GM23338 (cell line): ENCODE results near the gene BBX. TPM values are rescaled to one million over a fixed set of nuclear protein-coding genes. Genes with fewer than 3 reads are reported as not detected.

Experiments
- ATAC-seq: fragments of 200-7000 bp; cut with Tn5 transposase; 3 replicates; pipeline ENCODE4 v1.9.1; 2020
- DNase-seq: peaks from one replicate; pipeline ENCODE4 v3.0.0-alpha.2; 2015; ENCODE audit warnings: low spot score
- H2AFZ ChIP-seq: fragments of 200-600 bp; sonication (generic); 2 replicates; pipeline ENCODE4 v1.8.0; 2016; ENCODE audit warnings: antibody characterized with exemption, mild to moderate bottlenecking, moderate library complexity
- H3F3A ChIP-seq: fragments of 200-600 bp; sonication (generic); replicated peaks from 2 replicates; pipeline ENCODE4 v1.8.0; 2017; ENCODE audit warnings: antibody characterized with exemption, mixed run types, low read depth
- H3K27ac ChIP-seq: fragments of 200-600 bp; sonication (generic); 2 replicates; pipeline ENCODE4 v1.6.1; 2016; ENCODE audit warnings: low read depth
- H3K27me3 ChIP-seq: fragments of 200-600 bp; sonication (generic); 2 replicates; pipeline ENCODE4 v1.8.0; 2016; ENCODE audit warnings: mild to moderate bottlenecking, mixed run types, moderate library complexity; ENCODE audit not compliant: insufficient read depth
- H3K36me3 ChIP-seq: fragments of 200-600 bp; sonication (generic); 2 replicates; pipeline ENCODE4 v1.8.0; 2016; ENCODE audit warnings: mild to moderate bottlenecking; ENCODE audit not compliant: insufficient read depth
- H3K4me1 ChIP-seq: fragments of 200-600 bp; sonication (generic); 2 replicates; pipeline ENCODE4 v1.8.0; 2016; ENCODE audit warnings: mild to moderate bottlenecking, moderate library complexity; ENCODE audit not compliant: insufficient read depth
- H3K4me2 ChIP-seq: fragments of 200-600 bp; sonication (generic); 2 replicates; pipeline ENCODE4 v1.7.1; 2017; ENCODE audit warnings: mixed run types
- H3K4me3 ChIP-seq: fragments of 200-600 bp; sonication (generic); 2 replicates; pipeline ENCODE4 v1.6.1; 2016; ENCODE audit warnings: mixed run types
- H3K79me2 ChIP-seq: fragments of 200-600 bp; sonication (generic); replicated peaks from 2 replicates; pipeline ENCODE4 v1.8.0; 2017; ENCODE audit warnings: mild to moderate bottlenecking; ENCODE audit not compliant: insufficient read depth
- H3K9me2 ChIP-seq: fragments of 200-600 bp; sonication (generic); 2 replicates; pipeline ENCODE4 v1.8.0; 2017; ENCODE audit not compliant: insufficient read depth
- H4K20me1 ChIP-seq: fragments of 200-600 bp; sonication (generic); replicated peaks from 2 replicates; pipeline ENCODE4 v1.8.0; 2017; ENCODE audit warnings: mild to moderate bottlenecking; ENCODE audit not compliant: insufficient read depth
- H3K27ac Mint-ChIP-seq: 2 replicates; pipeline ENCODE4 v1.8.0; 2020; ENCODE audit warnings: inconsistent platforms, mild to moderate bottlenecking, moderate library complexity, mixed read lengths
- H3K27me3 Mint-ChIP-seq: 3 replicates; pipeline ENCODE4 v1.8.0; 2022; ENCODE audit warnings: low read depth, mild to moderate bottlenecking, moderate library complexity, mixed read lengths, inconsistent platforms; ENCODE audit not compliant: insufficient read depth, poor library complexity
- H3K36me3 Mint-ChIP-seq: 3 replicates; pipeline ENCODE4 v1.8.0; 2021; ENCODE audit warnings: low read depth, mild to moderate bottlenecking, inconsistent platforms, moderate library complexity, mixed read lengths
- H3K4me1 Mint-ChIP-seq: 3 replicates; pipeline ENCODE4 v1.8.0; 2020; ENCODE audit warnings: mild to moderate bottlenecking, inconsistent platforms, mixed read lengths
- H3K4me3 Mint-ChIP-seq: 3 replicates; pipeline ENCODE4 v1.8.0; 2021; ENCODE audit warnings: moderate library complexity, mild to moderate bottlenecking, inconsistent platforms, mixed read lengths
- H3K9me3 Mint-ChIP-seq: 3 replicates; pipeline ENCODE4 v1.8.0; 2020; ENCODE audit warnings: moderate library complexity, mild to moderate bottlenecking, inconsistent platforms, mixed read lengths
- STAT1 ChIP-seq: IDR thresholded peaks from one replicate; pipeline ENCODE4 v1.6.1; 2016; ENCODE audit warnings: antibody characterized with exemption; ENCODE audit not compliant: unreplicated experiment
- polyA plus RNA-seq: library from polyadenylated mRNA; unstranded; fragments of >200 nt; fragmentation: Nextera tagmentation; extraction: Ambion mirVana; gene quantifications from 2 replicates; pipeline ENCODE4 v1.2.1, GENCODE V29; 2016
- total RNA-seq: library from RNA; depleted of rRNA; stranded (reverse); fragments of >200 nt; shearing (Covaris generic); gene quantifications from 2 replicates; pipeline ENCODE4 v1.2.3, GENCODE V29; 2014
- TF ChIP-seq, protein P1 (sequence below): IDR thresholded peaks from 2 replicates; pipeline ENCODE4 v1.6.1; 2016; ENCODE audit warnings: antibody characterized with exemption
- TF ChIP-seq, protein P2 (sequence below): fragments of 250-450 bp; sonication (Bioruptor Pico); IDR thresholded peaks from 2 replicates; pipeline ENCODE4 v1.5.0; 2020; ENCODE audit warnings: mild to moderate bottlenecking, moderate library complexity

Gene BBX
- total and polyA plus RNA-seq, 2 experiments from 2014 or later, result 35.2 to 44.1 TPM

DNA sequence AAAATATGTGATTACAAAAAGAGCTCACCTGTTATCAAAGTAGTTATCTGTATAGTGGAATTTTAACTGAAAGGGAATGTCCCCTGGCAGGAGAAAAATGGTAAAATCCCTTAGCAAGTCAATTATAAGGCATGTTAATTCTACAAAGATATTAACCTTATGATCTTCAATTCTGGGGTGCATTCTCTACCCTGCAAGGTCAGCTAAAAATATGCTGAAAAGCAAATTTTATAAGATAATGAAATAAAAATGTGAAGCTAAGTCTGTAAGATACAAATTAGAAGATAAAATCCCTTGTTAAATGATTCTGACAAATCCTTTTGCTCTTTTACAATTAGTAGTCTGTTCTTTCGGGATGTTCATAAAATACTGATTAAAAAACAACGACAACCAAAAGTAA is 109.8 kb downstream of the BBX start (continued):
- TF ChIP-seq, protein P1, sequence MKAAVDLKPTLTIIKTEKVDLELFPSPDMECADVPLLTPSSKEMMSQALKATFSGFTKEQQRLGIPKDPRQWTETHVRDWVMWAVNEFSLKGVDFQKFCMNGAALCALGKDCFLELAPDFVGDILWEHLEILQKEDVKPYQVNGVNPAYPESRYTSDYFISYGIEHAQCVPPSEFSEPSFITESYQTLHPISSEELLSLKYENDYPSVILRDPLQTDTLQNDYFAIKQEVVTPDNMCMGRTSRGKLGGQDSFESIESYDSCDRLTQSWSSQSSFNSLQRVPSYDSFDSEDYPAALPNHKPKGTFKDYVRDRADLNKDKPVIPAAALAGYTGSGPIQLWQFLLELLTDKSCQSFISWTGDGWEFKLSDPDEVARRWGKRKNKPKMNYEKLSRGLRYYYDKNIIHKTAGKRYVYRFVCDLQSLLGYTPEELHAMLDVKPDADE, result no peak

DNA sequence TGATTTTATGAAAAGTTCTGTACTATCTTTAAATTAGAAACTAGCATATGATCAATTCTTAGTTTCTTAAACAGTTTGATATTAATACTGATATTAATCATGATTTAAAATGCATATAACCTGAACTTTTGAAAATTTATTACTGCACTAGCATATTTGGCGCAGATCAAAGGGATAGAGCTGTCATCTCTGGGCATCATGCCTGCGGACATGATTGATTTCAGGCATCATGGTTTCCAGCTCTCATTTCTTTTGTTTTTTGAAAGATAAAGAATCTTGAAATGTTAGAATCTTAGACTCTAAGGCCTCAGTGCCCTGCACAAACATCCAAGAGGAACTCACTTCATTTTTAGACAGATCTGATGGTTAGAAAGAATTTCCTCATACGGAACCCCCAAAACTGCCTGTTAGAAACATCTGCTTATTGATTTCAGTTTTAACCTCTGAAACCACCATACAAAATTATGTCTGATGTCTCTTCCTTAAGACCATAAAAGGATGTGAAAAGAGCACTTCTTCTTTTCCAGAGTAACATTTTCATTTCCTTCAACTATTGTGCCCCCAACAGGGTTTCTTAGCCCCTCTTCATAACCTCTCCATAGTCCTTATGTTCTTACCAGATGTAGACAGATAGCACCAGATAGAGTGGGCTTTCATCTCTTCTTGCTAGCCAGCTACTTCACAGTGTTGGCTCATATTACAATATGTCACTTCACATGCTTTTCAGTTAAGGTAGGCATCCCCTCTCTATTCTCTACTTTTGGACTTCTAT is 110.8 kb downstream of the BBX start:
- peaks cover 22% of the 10 kb centered on the region for H3K4me1 ChIP-seq
- no peak overlapping the region for H3K4me2 ChIP-seq
- H3K9me2 ChIP-seq, result no peaks in the 10 kb centered on the region
- Mint-ChIP-seq H3K27ac (no peak overlapping the region), H3K36me3 (no peaks in the 10 kb centered on the region), H3K9me3 (no peaks in the 10 kb centered on the region), H3K4me3 (no peak overlapping the region), H3K27me3 (no peaks in the 10 kb centered on the region), H3K4me1 (peaks cover 28% of the 10 kb centered on the region)
- H3F3A ChIP-seq, result no peaks in the 10 kb centered on the region
- H3K27ac ChIP-seq, result no peak overlapping the region
- DNase-seq (no peak), ATAC-seq (no peak)
- H4K20me1 ChIP-seq, result no peaks in the 10 kb centered on the region
- H3K4me3 ChIP-seq, result no peak overlapping the region
- no peaks in the 10 kb centered on the region for H3K79me2 ChIP-seq
- H3K36me3 ChIP-seq, result no peaks in the 10 kb centered on the region
- H2AFZ ChIP-seq, result no peak overlapping the region
- H3K27me3 ChIP-seq, result no peaks in the 10 kb centered on the region
- TF ChIP-seq, protein P2, sequence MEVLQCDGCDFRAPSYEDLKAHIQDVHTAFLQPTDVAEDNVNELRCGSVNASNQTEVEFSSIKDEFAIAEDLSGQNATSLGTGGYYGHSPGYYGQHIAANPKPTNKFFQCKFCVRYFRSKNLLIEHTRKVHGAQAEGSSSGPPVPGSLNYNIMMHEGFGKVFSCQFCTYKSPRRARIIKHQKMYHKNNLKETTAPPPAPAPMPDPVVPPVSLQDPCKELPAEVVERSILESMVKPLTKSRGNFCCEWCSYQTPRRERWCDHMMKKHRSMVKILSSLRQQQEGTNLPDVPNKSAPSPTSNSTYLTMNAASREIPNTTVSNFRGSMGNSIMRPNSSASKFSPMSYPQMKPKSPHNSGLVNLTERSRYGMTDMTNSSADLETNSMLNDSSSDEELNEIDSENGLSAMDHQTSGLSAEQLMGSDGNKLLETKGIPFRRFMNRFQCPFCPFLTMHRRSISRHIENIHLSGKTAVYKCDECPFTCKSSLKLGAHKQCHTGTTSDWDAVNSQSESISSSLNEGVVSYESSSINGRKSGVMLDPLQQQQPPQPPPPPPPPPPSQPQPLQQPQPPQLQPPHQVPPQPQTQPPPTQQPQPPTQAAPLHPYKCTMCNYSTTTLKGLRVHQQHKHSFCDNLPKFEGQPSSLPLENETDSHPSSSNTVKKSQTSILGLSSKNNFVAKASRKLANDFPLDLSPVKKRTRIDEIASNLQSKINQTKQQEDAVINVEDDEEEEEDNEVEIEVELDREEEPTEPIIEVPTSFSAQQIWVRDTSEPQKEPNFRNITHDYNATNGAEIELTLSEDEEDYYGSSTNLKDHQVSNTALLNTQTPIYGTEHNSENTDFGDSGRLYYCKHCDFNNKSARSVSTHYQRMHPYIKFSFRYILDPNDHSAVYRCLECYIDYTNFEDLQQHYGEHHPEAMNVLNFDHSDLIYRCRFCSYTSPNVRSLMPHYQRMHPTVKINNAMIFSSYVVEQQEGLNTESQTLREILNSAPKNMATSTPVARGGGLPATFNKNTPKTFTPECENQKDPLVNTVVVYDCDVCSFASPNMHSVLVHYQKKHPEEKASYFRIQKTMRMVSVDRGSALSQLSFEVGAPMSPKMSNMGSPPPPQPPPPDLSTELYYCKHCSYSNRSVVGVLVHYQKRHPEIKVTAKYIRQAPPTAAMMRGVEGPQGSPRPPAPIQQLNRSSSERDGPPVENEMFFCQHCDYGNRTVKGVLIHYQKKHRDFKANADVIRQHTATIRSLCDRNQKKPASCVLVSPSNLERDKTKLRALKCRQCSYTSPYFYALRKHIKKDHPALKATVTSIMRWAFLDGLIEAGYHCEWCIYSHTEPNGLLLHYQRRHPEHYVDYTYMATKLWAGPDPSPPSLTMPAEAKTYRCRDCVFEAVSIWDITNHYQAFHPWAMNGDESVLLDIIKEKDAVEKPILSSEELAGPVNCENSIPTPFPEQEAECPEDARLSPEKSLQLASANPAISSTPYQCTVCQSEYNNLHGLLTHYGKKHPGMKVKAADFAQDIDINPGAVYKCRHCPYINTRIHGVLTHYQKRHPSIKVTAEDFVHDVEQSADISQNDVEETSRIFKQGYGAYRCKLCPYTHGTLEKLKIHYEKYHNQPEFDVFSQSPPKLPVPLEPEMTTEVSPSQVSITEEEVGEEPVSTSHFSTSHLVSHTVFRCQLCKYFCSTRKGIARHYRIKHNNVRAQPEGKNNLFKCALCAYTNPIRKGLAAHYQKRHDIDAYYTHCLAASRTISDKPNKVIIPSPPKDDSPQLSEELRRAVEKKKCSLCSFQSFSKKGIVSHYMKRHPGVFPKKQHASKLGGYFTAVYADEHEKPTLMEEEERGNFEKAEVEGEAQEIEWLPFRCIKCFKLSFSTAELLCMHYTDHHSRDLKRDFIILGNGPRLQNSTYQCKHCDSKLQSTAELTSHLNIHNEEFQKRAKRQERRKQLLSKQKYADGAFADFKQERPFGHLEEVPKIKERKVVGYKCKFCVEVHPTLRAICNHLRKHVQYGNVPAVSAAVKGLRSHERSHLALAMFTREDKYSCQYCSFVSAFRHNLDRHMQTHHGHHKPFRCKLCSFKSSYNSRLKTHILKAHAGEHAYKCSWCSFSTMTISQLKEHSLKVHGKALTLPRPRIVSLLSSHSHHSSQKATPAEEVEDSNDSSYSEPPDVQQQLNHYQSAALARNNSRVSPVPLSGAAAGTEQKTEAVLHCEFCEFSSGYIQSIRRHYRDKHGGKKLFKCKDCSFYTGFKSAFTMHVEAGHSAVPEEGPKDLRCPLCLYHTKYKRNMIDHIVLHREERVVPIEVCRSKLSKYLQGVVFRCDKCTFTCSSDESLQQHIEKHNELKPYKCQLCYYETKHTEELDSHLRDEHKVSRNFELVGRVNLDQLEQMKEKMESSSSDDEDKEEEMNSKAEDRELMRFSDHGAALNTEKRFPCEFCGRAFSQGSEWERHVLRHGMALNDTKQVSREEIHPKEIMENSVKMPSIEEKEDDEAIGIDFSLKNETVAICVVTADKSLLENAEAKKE, result no peak
- TF ChIP-seq STAT1, result no peak
